Type B pancreatic cell (in vitro differentiated cells): ENCODE results near the gene HSPG2. TPM values are rescaled to one million over a fixed set of nuclear protein-coding genes. Genes with fewer than 3 reads are reported as not detected.
A peak's percentile ranks its signal among the peaks of the same experiment; 100 is the strongest.

Source experiments
- DNase-seq: peaks from one replicate; pipeline ENCODE4 v3.0.0; 2021; ENCODE audit warnings: mixed read lengths; ENCODE audit not compliant: unreplicated experiment; ENCODE audit errors: extremely low spot score
- H3K27ac Mint-ChIP-seq: 2 replicates; pipeline ENCODE4 v1.8.0; 2021; ENCODE audit warnings: mild to moderate bottlenecking, mixed read lengths
- H3K27me3 Mint-ChIP-seq: 2 replicates; pipeline ENCODE4 v1.8.0; 2021; ENCODE audit warnings: mixed read lengths
- H3K36me3 Mint-ChIP-seq: 2 replicates; pipeline ENCODE4 v1.8.0; 2021; ENCODE audit warnings: mixed read lengths
- H3K4me1 Mint-ChIP-seq: one replicate; pipeline ENCODE4 v1.8.0; 2021; ENCODE audit warnings: mixed read lengths; ENCODE audit not compliant: unreplicated experiment
- H3K4me3 Mint-ChIP-seq: 2 replicates; pipeline ENCODE4 v1.8.0; 2021; ENCODE audit warnings: mild to moderate bottlenecking, mixed read lengths
- H3K9me3 Mint-ChIP-seq: 2 replicates; pipeline ENCODE4 v1.8.0; 2021; ENCODE audit warnings: mixed read lengths
- CTCF ChIP-seq: fragments of 200-600 bp; sonication (generic); conservative IDR thresholded peaks from 2 replicates; pipeline ENCODE4 v1.5.0; 2021; ENCODE audit warnings: antibody characterized with exemption, mild to moderate bottlenecking
- total RNA-seq: library from RNA; stranded (reverse); gene quantifications from 2 replicates; pipeline ENCODE4 v1.2.1, GENCODE V29; 2021; ENCODE audit warnings: low replicate concordance

Gene HSPG2
- total RNA-seq, 1 donor from 2014 or later: 130 TPM

- Mint-ChIP-seq H3K27me3 (peaks cover 5% of the 10 kb centered on the region), H3K4me3 (no peak overlapping the region), H3K9me3 (no peaks in the 10 kb centered on the region), H3K4me1 (peaks cover 9% of the 10 kb centered on the region), H3K36me3 (peaks cover 3% of the 10 kb centered on the region), H3K27ac (no peak overlapping the region)
- no peak for DNase-seq
- no peak for TF ChIP-seq CTCF
These were observed 118.5 kb downstream of the HSPG2 start for GRCh38 chr1:21818656-21819055.

GRCh38 chr1:21816602-21817302 lies 120.4 kb downstream of the HSPG2 start:
- H3K4me1 Mint-ChIP-seq: peaks cover 9% of the 10 kb centered on the region
- no peak overlapping the region for H3K4me3 Mint-ChIP-seq
- no peak for TF ChIP-seq CTCF
- no peak for DNase-seq
- peaks cover 14% of the 10 kb centered on the region for H3K27me3 Mint-ChIP-seq
- peaks cover 3% of the 10 kb centered on the region for H3K36me3 Mint-ChIP-seq
- no peaks in the 10 kb centered on the region for H3K9me3 Mint-ChIP-seq
- H3K27ac Mint-ChIP-seq: no peak overlapping the region

GRCh38 chr1:21815724-21816321 lies 121.3 kb downstream of the HSPG2 start:
- peaks cover 9% of the 10 kb centered on the region for H3K4me1 Mint-ChIP-seq
- DNase-seq: no peak
- no peaks in the 10 kb centered on the region for H3K9me3 Mint-ChIP-seq
- H3K27ac Mint-ChIP-seq: no peak overlapping the region
- peaks cover 3% of the 10 kb centered on the region for H3K36me3 Mint-ChIP-seq
- peaks cover 14% of the 10 kb centered on the region for H3K27me3 Mint-ChIP-seq
- no peak overlapping the region for H3K4me3 Mint-ChIP-seq
- no peak for TF ChIP-seq CTCF

GRCh38 chr1:21814981-21815582 lies 122.0 kb downstream of the HSPG2 start:
- Mint-ChIP-seq H3K4me1 (peaks cover 9% of the 10 kb centered on the region), H3K4me3 (peak overlapping the region; percentile 68), H3K27ac (no peak overlapping the region), H3K9me3 (no peaks in the 10 kb centered on the region), H3K36me3 (peaks cover 3% of the 10 kb centered on the region), H3K27me3 (peaks cover 14% of the 10 kb centered on the region)
- DNase-seq: no peak
- TF ChIP-seq CTCF: no peak

GRCh38 chr1:21814241-21814918 lies 122.7 kb downstream of the HSPG2 start:
- DNase-seq: no peak
- H3K27me3 Mint-ChIP-seq: peaks cover 14% of the 10 kb centered on the region
- peaks cover 3% of the 10 kb centered on the region for H3K36me3 Mint-ChIP-seq
- peaks cover 9% of the 10 kb centered on the region for H3K4me1 Mint-ChIP-seq
- TF ChIP-seq CTCF: peak; percentile 89
- H3K4me3 Mint-ChIP-seq: peak overlapping the region; percentile 76
- H3K9me3 Mint-ChIP-seq: no peaks in the 10 kb centered on the region
- H3K27ac Mint-ChIP-seq: no peak overlapping the region
